Measurements from ENCODE around the gene GBX2.
A peak's percentile ranks its signal among the peaks of the same experiment; 100 is the strongest.

The GBX2 gene

GRCh38 chr2:236177967-236178889 is 10.0 kb upstream of the GBX2 start:
- TF ChIP-seq CTCF (conservative IDR thresholded peaks at IDR 0.05; ENCODE audit: low read depth, low read length) = peak; percentile 85
- peak overlapping the region; percentile 56 for H3K4me3 ChIP-seq (ENCODE audit: low read depth, low read length)
- DNase-seq (ENCODE audit: low read depth) = peak; percentile 55

- DNase-seq (ENCODE audit: low read depth) = peak; percentile 31
- TF ChIP-seq CTCF (conservative IDR thresholded peaks at IDR 0.05; ENCODE audit: low read depth, low read length) = peak; percentile 48
- no peak overlapping the region for H3K4me3 ChIP-seq (ENCODE audit: low read depth, low read length)
These were observed 9.4 kb upstream of the GBX2 start for GRCh38 chr2:236177604-236177966.

GRCh38 chr2:236176951-236177350 is 8.8 kb upstream of the GBX2 start:
- no peak for DNase-seq (ENCODE audit: low read depth)
- no peak for TF ChIP-seq CTCF (conservative IDR thresholded peaks at IDR 0.05; ENCODE audit: low read depth, low read length)

GRCh38 chr2:236176417-236176816 is 8.2 kb upstream of the GBX2 start:
- DNase-seq (ENCODE audit: low read depth) = peak; percentile 59
- H3K4me3 ChIP-seq (ENCODE audit: low read depth, low read length) = no peak overlapping the region
- peak; percentile 76 for TF ChIP-seq CTCF (conservative IDR thresholded peaks at IDR 0.05; ENCODE audit: low read depth, low read length)

More at GRCh38 chr2:236176951-236177350, 8.8 kb upstream of the GBX2 start:
- no peak overlapping the region for H3K4me3 ChIP-seq (ENCODE audit: low read depth, low read length)

- TF ChIP-seq CTCF (conservative IDR thresholded peaks at IDR 0.05; ENCODE audit: low read depth, low read length) = no peak
- DNase-seq (ENCODE audit: low read depth) = no peak
- no peak overlapping the region for H3K4me3 ChIP-seq (ENCODE audit: low read depth, low read length)
These were observed 7.5 kb upstream of the GBX2 start for GRCh38 chr2:236175548-236176150.

- no peak for TF ChIP-seq CTCF (conservative IDR thresholded peaks at IDR 0.05; ENCODE audit: low read depth, low read length)
- no peak for DNase-seq (ENCODE audit: low read depth)
- H3K4me3 ChIP-seq (ENCODE audit: low read depth, low read length) = no peak overlapping the region
These were observed 5.8 kb upstream of the GBX2 start for GRCh38 chr2:236173729-236174607.
